ENCODE data around the gene CHST8. TPM values are rescaled to one million over a fixed set of nuclear protein-coding genes. Genes with fewer than 3 reads are reported as not detected.
"Not testable (repeated sequence)": the region's sequence is repeated elsewhere in the genome, so short reads cannot be mapped to it uniquely, and the experiment has no call there.

Gene CHST8
- polyA plus RNA-seq, 2 of the 4 experiments (the other 2 are of a cell fraction), result not detected

GRCh38 chr19:33616857-33617256 is 4.9 kb upstream of the CHST8 start:
- no peak for DNase-seq (ENCODE audit: low read depth in 1 of 2, low spot score in 1 of 2)
- 7% methylated on average over 4 of the region's 4 CpGs for WGBS (ENCODE audit: missing lambda C conversion rate)
- H3K9me3 ChIP-seq, result no peaks in the 10 kb centered on the region
- TF ChIP-seq POLR2AphosphoS2 (conservative IDR thresholded peaks at IDR 0.05; ENCODE audit: low read length), result no peak
- TF ChIP-seq HOXA7 (CRISPR knock-in tag; IDR thresholded peaks at IDR 0.05), result no peak
- TF ChIP-seq MAX (IDR thresholded peaks at IDR 0.05), result no peak
- TF ChIP-seq REST (IDR thresholded peaks at IDR 0.05), result no peak
- TF ChIP-seq MAFK (IDR thresholded peaks at IDR 0.05; ENCODE audit: partially characterized antibody), result no peak
- no peak for TF ChIP-seq EP300 (IDR thresholded peaks at IDR 0.05)
- ChIA-PET CTCF (interaction anchor here (1.0 kb wide), 1 partner anchor 150 kb away, joined by 3 read pairs; no protein-coding TSS in a partner anchor), POLR2A (no interaction called here)
- H3K4me3 ChIP-seq, result no peak overlapping the region
- no peak for FAIRE-seq
- H3K27ac ChIP-seq, result no peak overlapping the region
- H3K4me2 ChIP-seq, result no peak overlapping the region
- no peak for ATAC-seq
- peaks cover 4% of the 10 kb centered on the region; the same call in 1 of the 3 replicates for H3K4me1 ChIP-seq

- H3K4me3 ChIP-seq; POLR2A ChIA-PET; H3K27ac ChIP-seq; ATAC-seq; H3K4me2 ChIP-seq; H3K9me3 ChIP-seq; CTCF ChIA-PET; FAIRE-seq; DNase-seq (ENCODE audit: low read depth in 1 of 2, low spot score in 1 of 2): not testable (repeated sequence)
- peaks cover 13% of the 10 kb centered on the region; the same call in 2 of the 3 replicates for H3K4me1 ChIP-seq
- WGBS (ENCODE audit: missing lambda C conversion rate), result 16% methylated on average over 2 of the region's 2 CpGs
Measured at GRCh38 chr19:33618363-33618762, 3.4 kb upstream of the CHST8 start.

- no peak for FAIRE-seq
Measured at GRCh38 chr19:33618884-33619283, 2.9 kb upstream of the CHST8 start.

GRCh38 chr19:33620611-33621010 is 1.1 kb upstream of the CHST8 start:
- POLR2A ChIA-PET, result no interaction called here
- DNase-seq (ENCODE audit: low read depth in 1 of 2, low spot score in 1 of 2) (no peak), FAIRE-seq (no peak), ATAC-seq (no peak)
- 65% methylated on average over 4 of the region's 4 CpGs for WGBS (ENCODE audit: missing lambda C conversion rate)
- Histone ChIP-seq H3K27ac (no peak overlapping the region), H3K4me2 (no peak overlapping the region), H3K4me1 (peaks cover 13% of the 10 kb centered on the region; the same call in 2 of the 3 replicates), H3K9me3 (no peaks in the 10 kb centered on the region), H3K4me3 (no peak overlapping the region)
- TF ChIP-seq FOSB (CRISPR knock-in tag; IDR thresholded peaks at IDR 0.05), result no peak
- TF ChIP-seq HOXB13 (CRISPR knock-in tag; IDR thresholded peaks at IDR 0.05; ENCODE audit: low read depth), result no peak
- CTCF ChIA-PET, result interaction anchor here (0.9 to 1.3 kb wide), 4 partner anchors 11 to 192 kb away, joined by 3 to 4 read pairs (median 3); no protein-coding TSS in a partner anchor

More at GRCh38 chr19:33618884-33619283, 2.9 kb upstream of the CHST8 start:
- peaks cover 13% of the 10 kb centered on the region; the same call in 2 of the 3 replicates for H3K4me1 ChIP-seq
- TF ChIP-seq HOXA7 (CRISPR knock-in tag; IDR thresholded peaks at IDR 0.05), result no peak
- ATAC-seq, result no peak
- no peak overlapping the region for H3K4me3 ChIP-seq
- H3K4me2 ChIP-seq, result no peak overlapping the region
- CTCF ChIA-PET, result no interaction called here
- no peak for DNase-seq (ENCODE audit: low read depth in 1 of 2, low spot score in 1 of 2)
- H3K27ac ChIP-seq, result no peak overlapping the region
- POLR2A ChIA-PET, result no interaction called here
- H3K9me3 ChIP-seq, result no peaks in the 10 kb centered on the region
- WGBS (ENCODE audit: missing lambda C conversion rate), result 0% methylated on average over 5 of the region's 5 CpGs

GRCh38 chr19:33621065-33621785 is 528 bp upstream of the CHST8 start:
- Histone ChIP-seq H3K4me1 (peaks cover 13% of the 10 kb centered on the region; the same call in 2 of the 3 replicates), H3K27ac (no peak overlapping the region; a peak in 1 of 6 replicates), H3K9me3 (no peaks in the 10 kb centered on the region), H3K4me2 (peak overlapping the region; percentile 98), H3K4me3 (peak overlapping the region; percentile 46)
- DNase-seq (ENCODE audit: low read depth in 1 of 2, low spot score in 1 of 2) (no peak), FAIRE-seq (no peak), ATAC-seq (no peak)
- 57% methylated on average over 31 of the region's 60 CpGs for WGBS (ENCODE audit: missing lambda C conversion rate)
- ChIA-PET POLR2A (no interaction called here), CTCF (interaction anchor here (0.9 to 1.0 kb wide), 2 partner anchors 191 to 193 kb away, joined by 3 read pairs; no protein-coding TSS in a partner anchor)
- TF ChIP-seq SMC3 (IDR thresholded peaks at IDR 0.05) (no peak), FOSB (CRISPR knock-in tag; IDR thresholded peaks at IDR 0.05) (no peak)
